ENCODE measurements around the gene KSR1. TPM values are rescaled to one million over a fixed set of nuclear protein-coding genes. Genes with fewer than 3 reads are reported as not detected.

The KSR1 gene
- total RNA-seq, 1 donor from 2014 or later = 40.3 TPM

GRCh38 chr17:27588354-27588753, 132.1 kb downstream of the KSR1 start:
- intact Hi-C loops (cut with DNase I) = no loop called here
- Histone ChIP-seq H3K9me3 (no peaks in the 10 kb centered on the region), H3K36me3 (peaks cover 0 to 8% of the 10 kb centered on the region in 2 donors), H3K27me3 (no peaks in the 10 kb centered on the region), H3K4me1 (no peaks in the 10 kb centered on the region), H3K4me3 (no peak overlapping the region), H3K27ac (no peak overlapping the region)
- TF ChIP-seq POLR2AphosphoS5 (IDR thresholded peaks at IDR 0.05; ENCODE audit: insufficient read depth in 1 of 2, low read depth in 1 of 2) = no peak
- TF ChIP-seq CTCF (IDR thresholded peaks at IDR 0.05) = no peak
- TF ChIP-seq POLR2A (IDR thresholded peaks at IDR 0.05) = no peak
- no peak for DNase-seq (ENCODE audit: extremely low spot score in 2 of 2)

DNA sequence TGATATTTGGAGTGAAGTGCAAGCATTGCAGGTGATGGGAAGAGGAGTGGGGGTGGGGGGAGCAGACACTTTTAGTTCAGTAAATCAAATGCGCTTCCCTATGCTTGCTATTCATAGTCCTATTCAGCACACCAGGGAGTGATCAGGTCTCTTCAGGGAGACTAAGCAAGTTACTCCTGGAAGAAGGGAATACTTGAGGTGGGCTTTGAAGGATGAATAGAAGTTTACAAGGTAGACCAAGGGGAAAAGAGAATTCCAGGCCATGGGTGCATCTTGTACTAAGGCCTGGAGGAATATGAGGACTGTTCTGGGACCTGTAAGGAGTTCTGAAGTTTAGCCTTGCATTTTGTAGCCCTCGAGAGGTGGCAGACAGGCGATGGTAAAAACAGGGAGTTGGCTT, 134.6 kb downstream of the KSR1 start:
- H3K27ac ChIP-seq = no peak overlapping the region
- no peak for TF ChIP-seq POLR2AphosphoS5 (IDR thresholded peaks at IDR 0.05; ENCODE audit: insufficient read depth in 1 of 2, low read depth in 1 of 2)
- no peak for TF ChIP-seq CTCF (IDR thresholded peaks at IDR 0.05)
- no peak for TF ChIP-seq POLR2A (IDR thresholded peaks at IDR 0.05)
- intact Hi-C loops (cut with DNase I) = no loop called here
- no peaks in the 10 kb centered on the region for H3K4me1 ChIP-seq
- H3K27me3 ChIP-seq = no peaks in the 10 kb centered on the region
- no peaks in the 10 kb centered on the region for H3K9me3 ChIP-seq
- H3K4me3 ChIP-seq = no peak overlapping the region
- DNase-seq (ENCODE audit: extremely low spot score in 2 of 2) = no peak
- H3K36me3 ChIP-seq = peaks cover 0 to 11% of the 10 kb centered on the region in 2 donors

DNA sequence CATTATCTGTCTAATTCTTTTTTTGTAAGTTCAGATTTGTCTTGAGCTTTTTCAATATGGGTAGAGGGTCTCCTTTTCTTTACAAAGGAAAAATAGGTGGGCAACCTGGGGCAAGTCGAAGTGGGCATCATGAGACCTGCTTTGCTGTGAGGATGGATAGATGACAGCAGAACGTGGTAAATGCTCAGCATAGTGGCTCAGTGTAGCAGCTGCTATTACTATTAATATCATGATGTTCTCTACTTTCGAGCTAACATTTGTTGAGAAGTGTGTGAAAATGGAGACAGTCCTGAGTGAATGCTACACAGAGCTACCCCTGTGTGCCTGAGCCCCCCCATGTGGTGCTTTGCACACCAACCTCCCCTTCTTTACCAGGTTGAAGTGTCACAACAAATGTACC, 135.7 kb downstream of the KSR1 start:
- Histone ChIP-seq H3K9me3 (no peaks in the 10 kb centered on the region), H3K36me3 (peaks cover 0 to 11% of the 10 kb centered on the region in 2 donors), H3K4me1 (no peaks in the 10 kb centered on the region), H3K4me3 (no peak overlapping the region), H3K27ac (no peak overlapping the region), H3K27me3 (no peaks in the 10 kb centered on the region)
- no peak for TF ChIP-seq POLR2A (IDR thresholded peaks at IDR 0.05)
- TF ChIP-seq POLR2AphosphoS5 (IDR thresholded peaks at IDR 0.05; ENCODE audit: insufficient read depth in 1 of 2, low read depth in 1 of 2) = no peak
- no peak for TF ChIP-seq CTCF (IDR thresholded peaks at IDR 0.05)
- DNase-seq (ENCODE audit: extremely low spot score in 2 of 2) = no peak
- intact Hi-C loops (cut with DNase I) = no loop called here

GRCh38 chr17:27593232-27593856, 137.1 kb downstream of the KSR1 start:
- H3K27me3 ChIP-seq = no peaks in the 10 kb centered on the region
- H3K4me3 ChIP-seq = no peak overlapping the region
- no peak for DNase-seq (ENCODE audit: extremely low spot score in 2 of 2)
- no peaks in the 10 kb centered on the region for H3K9me3 ChIP-seq
- H3K27ac ChIP-seq = no peak overlapping the region
- peaks cover 0 to 13% of the 10 kb centered on the region in 2 donors for H3K36me3 ChIP-seq
- TF ChIP-seq POLR2AphosphoS5 (IDR thresholded peaks at IDR 0.05; ENCODE audit: insufficient read depth in 1 of 2, low read depth in 1 of 2) (no peak), POLR2A (IDR thresholded peaks at IDR 0.05) (no peak), CTCF (IDR thresholded peaks at IDR 0.05) (no peak)
- intact Hi-C loops (cut with DNase I) = no loop called here
- no peaks in the 10 kb centered on the region for H3K4me1 ChIP-seq

- intact Hi-C loops (cut with DNase I) = no loop called here
- Histone ChIP-seq H3K4me1 (no peaks in the 10 kb centered on the region), H3K27ac (no peak overlapping the region), H3K9me3 (no peaks in the 10 kb centered on the region), H3K27me3 (no peaks in the 10 kb centered on the region), H3K4me3 (no peak overlapping the region), H3K36me3 (peaks cover 0 to 19% of the 10 kb centered on the region in 2 donors)
- TF ChIP-seq CTCF (IDR thresholded peaks at IDR 0.05) = no peak
- no peak for TF ChIP-seq POLR2A (IDR thresholded peaks at IDR 0.05)
- no peak for TF ChIP-seq POLR2AphosphoS5 (IDR thresholded peaks at IDR 0.05; ENCODE audit: insufficient read depth in 1 of 2, low read depth in 1 of 2)
- DNase-seq (ENCODE audit: extremely low spot score in 2 of 2) = no peak
These were observed 137.6 kb downstream of the KSR1 start for GRCh38 chr17:27593857-27594255.

All from vagina (tissue), 2 donors.